ENCODE results near the gene LMX1A. TPM values are rescaled to one million over a fixed set of nuclear protein-coding genes. Genes with fewer than 3 reads are reported as not detected.

LMX1A gene
- polyA plus RNA-seq, 1 experiment = not detected

GRCh38 chr1:165315481-165315880 is 41.0 kb downstream of the LMX1A start:
- DNase-seq (ENCODE audit: low read depth) = no peak
- CTCF ChIA-PET = no interaction called here
- H3K4me3 ChIP-seq (ENCODE audit: low read depth, low read length) = no peak overlapping the region
- no peaks in the 10 kb centered on the region for H3K36me3 ChIP-seq (ENCODE audit: control insufficient read depth, insufficient read depth, low read length)
- no peaks in the 10 kb centered on the region for H3K27me3 ChIP-seq (ENCODE audit: control insufficient read depth, insufficient read depth, low read length)
- POLR2A ChIA-PET = no interaction called here
- no peak for TF ChIP-seq CTCF (IDR thresholded peaks at IDR 0.05; ENCODE audit: insufficient read depth, low read depth, low read length)

- POLR2A ChIA-PET = no interaction called here
- TF ChIP-seq CTCF (IDR thresholded peaks at IDR 0.05; ENCODE audit: insufficient read depth, low read depth, low read length) = no peak
- no peak for DNase-seq (ENCODE audit: low read depth)
- CTCF ChIA-PET = interaction anchor here (1.1 kb wide), 1 partner anchor 56 kb away, joined by 4 read pairs; no protein-coding TSS in a partner anchor
- H3K4me3 ChIP-seq (ENCODE audit: low read depth, low read length) = no peak overlapping the region
- no peaks in the 10 kb centered on the region for H3K27me3 ChIP-seq (ENCODE audit: control insufficient read depth, insufficient read depth, low read length)
- no peaks in the 10 kb centered on the region for H3K36me3 ChIP-seq (ENCODE audit: control insufficient read depth, insufficient read depth, low read length)
Observed at GRCh38 chr1:165313903-165314302, 42.6 kb downstream of the LMX1A start.

GRCh38 chr1:165312591-165312990 is 43.9 kb downstream of the LMX1A start:
- CTCF ChIA-PET = interaction anchor here (1.0 kb wide), 1 partner anchor 22 kb away, joined by 3 read pairs; no protein-coding TSS in a partner anchor
- POLR2A ChIA-PET = no interaction called here

GRCh38 chr1:165306543-165307434 is 49.7 kb downstream of the LMX1A start:
- no peak for TF ChIP-seq CTCF (IDR thresholded peaks at IDR 0.05; ENCODE audit: insufficient read depth, low read depth, low read length)
- CTCF ChIA-PET = no interaction called here

More at GRCh38 chr1:165312591-165312990, 43.9 kb downstream of the LMX1A start:
- no peak for TF ChIP-seq CTCF (IDR thresholded peaks at IDR 0.05; ENCODE audit: insufficient read depth, low read depth, low read length)
- Histone ChIP-seq H3K36me3 (ENCODE audit: control insufficient read depth, insufficient read depth, low read length) (no peaks in the 10 kb centered on the region), H3K27me3 (ENCODE audit: control insufficient read depth, insufficient read depth, low read length) (no peaks in the 10 kb centered on the region), H3K4me3 (ENCODE audit: low read depth, low read length) (no peak overlapping the region)
- DNase-seq (ENCODE audit: low read depth) = no peak

GRCh38 chr1:165303386-165303785 is 53.1 kb downstream of the LMX1A start:
- ChIA-PET CTCF (no interaction called here), POLR2A (no interaction called here)
- no peak for TF ChIP-seq CTCF (IDR thresholded peaks at IDR 0.05; ENCODE audit: insufficient read depth, low read depth, low read length)
- no peak for DNase-seq (ENCODE audit: low read depth)
- H3K27me3 ChIP-seq (ENCODE audit: control insufficient read depth, insufficient read depth, low read length) = no peaks in the 10 kb centered on the region
- no peaks in the 10 kb centered on the region for H3K36me3 ChIP-seq (ENCODE audit: control insufficient read depth, insufficient read depth, low read length)
- H3K4me3 ChIP-seq (ENCODE audit: low read depth, low read length) = no peak overlapping the region

More at GRCh38 chr1:165306543-165307434, 49.7 kb downstream of the LMX1A start:
- Histone ChIP-seq H3K4me3 (ENCODE audit: low read depth, low read length) (no peak overlapping the region), H3K36me3 (ENCODE audit: control insufficient read depth, insufficient read depth, low read length) (no peaks in the 10 kb centered on the region), H3K27me3 (ENCODE audit: control insufficient read depth, insufficient read depth, low read length) (no peaks in the 10 kb centered on the region)
- POLR2A ChIA-PET = no interaction called here
- DNase-seq (ENCODE audit: low read depth) = no peak
